ENCODE data around the gene DNAH6. TPM values are rescaled to one million over a fixed set of nuclear protein-coding genes. Genes with fewer than 3 reads are reported as not detected.

Gene DNAH6
- total RNA-seq, 2 experiments from 2014 or later, result 0.60 to 1.00 TPM

- Mint-ChIP-seq H3K36me3 (ENCODE audit: low read depth) (peaks cover 14% of the 10 kb centered on the region), H3K4me3 (no peak overlapping the region), H3K27ac (no peak overlapping the region), H3K9me3 (peaks cover 10% of the 10 kb centered on the region), H3K27me3 (no peaks in the 10 kb centered on the region), H3K4me1 (peaks cover 3% of the 10 kb centered on the region)
- CTCF ChIA-PET, result no interaction called here
- DNase-seq, result no peak
- POLR2A ChIA-PET, result no interaction called here
Observed at GRCh38 chr2:84711651-84712050, 195.4 kb downstream of the DNAH6 start.

GRCh38 chr2:84713441-84713840 is 197.1 kb downstream of the DNAH6 start:
- no peak for DNase-seq
- Mint-ChIP-seq H3K4me1 (peaks cover 7% of the 10 kb centered on the region), H3K27ac (no peak overlapping the region), H3K27me3 (no peaks in the 10 kb centered on the region), H3K4me3 (no peak overlapping the region), H3K9me3 (peaks cover 10% of the 10 kb centered on the region), H3K36me3 (ENCODE audit: low read depth) (peaks cover 12% of the 10 kb centered on the region)
- ChIA-PET CTCF (interaction anchor here (1.1 to 1.3 kb wide), 3 partner anchors 12 to 25 kb away, joined by 3 to 4 read pairs (median 3); no protein-coding TSS in a partner anchor), POLR2A (no interaction called here)

GRCh38 chr2:84716564-84716963 is 200.3 kb downstream of the DNAH6 start:
- Mint-ChIP-seq H3K36me3 (ENCODE audit: low read depth) (peaks cover 3% of the 10 kb centered on the region), H3K9me3 (peaks cover 7% of the 10 kb centered on the region), H3K4me3 (no peak overlapping the region), H3K27me3 (no peaks in the 10 kb centered on the region), H3K4me1 (peaks cover 9% of the 10 kb centered on the region), H3K27ac (no peak overlapping the region)
- ChIA-PET POLR2A (no interaction called here), CTCF (interaction anchor here (0.8 to 1.2 kb wide), 3 partner anchors 8 to 25 kb away, joined by 3 read pairs; no protein-coding TSS in a partner anchor)
- DNase-seq, result no peak

GRCh38 chr2:84717302-84717701 is 201.0 kb downstream of the DNAH6 start:
- no peaks in the 10 kb centered on the region for H3K27me3 Mint-ChIP-seq
- peaks cover 7% of the 10 kb centered on the region for H3K9me3 Mint-ChIP-seq
- POLR2A ChIA-PET, result no interaction called here
- no peak overlapping the region for H3K4me3 Mint-ChIP-seq
- CTCF ChIA-PET, result interaction anchor here (0.8 to 1.2 kb wide), 3 partner anchors 8 to 24 kb away, joined by 3 read pairs; no protein-coding TSS in a partner anchor
- peaks cover 9% of the 10 kb centered on the region for H3K4me1 Mint-ChIP-seq
- DNase-seq, result no peak
- H3K27ac Mint-ChIP-seq, result no peak overlapping the region
- H3K36me3 Mint-ChIP-seq (ENCODE audit: low read depth), result peaks cover 3% of the 10 kb centered on the region

- DNase-seq, result no peak
- Mint-ChIP-seq H3K36me3 (ENCODE audit: low read depth) (no peaks in the 10 kb centered on the region), H3K4me3 (no peak overlapping the region), H3K4me1 (peaks cover 18% of the 10 kb centered on the region), H3K27ac (peak overlapping the region; percentile 58), H3K27me3 (no peaks in the 10 kb centered on the region), H3K9me3 (peaks cover 6% of the 10 kb centered on the region)
- ChIA-PET CTCF (interaction anchor here (0.6 kb wide), 1 partner anchor 24 kb away, joined by 3 read pairs; no protein-coding TSS in a partner anchor), POLR2A (no interaction called here)
Observed at GRCh38 chr2:84719434-84719833, 203.1 kb downstream of the DNAH6 start.

GRCh38 chr2:84723831-84724230 is 207.5 kb downstream of the DNAH6 start:
- H3K36me3 Mint-ChIP-seq (ENCODE audit: low read depth), result peaks cover 2% of the 10 kb centered on the region
- no peak overlapping the region for H3K27ac Mint-ChIP-seq
- no peak overlapping the region for H3K4me3 Mint-ChIP-seq
- CTCF ChIA-PET, result no interaction called here
- H3K27me3 Mint-ChIP-seq, result no peaks in the 10 kb centered on the region
- peaks cover 12% of the 10 kb centered on the region for H3K4me1 Mint-ChIP-seq
- DNase-seq, result no peak
- POLR2A ChIA-PET, result no interaction called here
- peaks cover 17% of the 10 kb centered on the region for H3K9me3 Mint-ChIP-seq

- peaks cover 16% of the 10 kb centered on the region for H3K9me3 Mint-ChIP-seq
- no peak overlapping the region for H3K4me3 Mint-ChIP-seq
- H3K27ac Mint-ChIP-seq, result no peak overlapping the region
- no peaks in the 10 kb centered on the region for H3K27me3 Mint-ChIP-seq
- POLR2A ChIA-PET, result no interaction called here
- H3K4me1 Mint-ChIP-seq, result peaks cover 10% of the 10 kb centered on the region
- CTCF ChIA-PET, result no interaction called here
- DNase-seq, result no peak
- H3K36me3 Mint-ChIP-seq (ENCODE audit: low read depth), result peaks cover 5% of the 10 kb centered on the region
Observed at GRCh38 chr2:84725717-84726116, 209.4 kb downstream of the DNAH6 start.

- Mint-ChIP-seq H3K4me3 (no peak overlapping the region), H3K27me3 (no peaks in the 10 kb centered on the region), H3K9me3 (peaks cover 15% of the 10 kb centered on the region), H3K36me3 (ENCODE audit: low read depth) (peaks cover 5% of the 10 kb centered on the region), H3K4me1 (peaks cover 10% of the 10 kb centered on the region), H3K27ac (no peak overlapping the region)
- CTCF ChIA-PET, result interaction anchor here (0.5 kb wide), 1 partner anchor 83 kb away, joined by 3 read pairs; no protein-coding TSS in a partner anchor
- POLR2A ChIA-PET, result no interaction called here
- DNase-seq, result no peak
Observed at GRCh38 chr2:84727315-84727714, 211.0 kb downstream of the DNAH6 start.

- Mint-ChIP-seq H3K4me3 (no peak overlapping the region), H3K27me3 (no peaks in the 10 kb centered on the region), H3K4me1 (peaks cover 5% of the 10 kb centered on the region), H3K36me3 (ENCODE audit: low read depth) (peaks cover 5% of the 10 kb centered on the region), H3K27ac (no peak overlapping the region), H3K9me3 (peaks cover 13% of the 10 kb centered on the region)
- no peak for DNase-seq
- ChIA-PET POLR2A (no interaction called here), CTCF (interaction anchor here (1.0 kb wide), 1 partner anchor 12 kb away, joined by 4 read pairs; no protein-coding TSS in a partner anchor)
Observed at GRCh38 chr2:84729224-84729623, 212.9 kb downstream of the DNAH6 start.

- Mint-ChIP-seq H3K36me3 (ENCODE audit: low read depth) (peaks cover 5% of the 10 kb centered on the region), H3K9me3 (peaks cover 16% of the 10 kb centered on the region), H3K4me1 (peaks cover 3% of the 10 kb centered on the region), H3K27ac (no peak overlapping the region), H3K27me3 (no peaks in the 10 kb centered on the region), H3K4me3 (no peak overlapping the region)
- POLR2A ChIA-PET, result no interaction called here
- no peak for DNase-seq
- CTCF ChIA-PET, result interaction anchor here (0.9 to 1.2 kb wide), 2 partner anchors 20 to 108 kb away, joined by 3 read pairs; no protein-coding TSS in a partner anchor
Observed at GRCh38 chr2:84731185-84731584, 214.9 kb downstream of the DNAH6 start.

- Mint-ChIP-seq H3K4me3 (no peak overlapping the region), H3K27me3 (no peaks in the 10 kb centered on the region), H3K9me3 (peaks cover 25% of the 10 kb centered on the region), H3K36me3 (ENCODE audit: low read depth) (peaks cover 8% of the 10 kb centered on the region), H3K4me1 (peaks cover 2% of the 10 kb centered on the region), H3K27ac (peak overlapping the region; percentile 48)
- POLR2A ChIA-PET, result no interaction called here
- CTCF ChIA-PET, result interaction anchor here (1.1 kb wide), 1 partner anchor 8 kb away, joined by 6 read pairs; no protein-coding TSS in a partner anchor
- DNase-seq, result no peak
Observed at GRCh38 chr2:84732897-84733778, 216.8 kb downstream of the DNAH6 start.

GRCh38 chr2:84735389-84735788 is 219.1 kb downstream of the DNAH6 start:
- peaks cover 1% of the 10 kb centered on the region for H3K27me3 Mint-ChIP-seq
- ChIA-PET POLR2A (no interaction called here), CTCF (no interaction called here)
- no peak for DNase-seq
- no peak overlapping the region for H3K27ac Mint-ChIP-seq
- peaks cover 15% of the 10 kb centered on the region for H3K36me3 Mint-ChIP-seq (ENCODE audit: low read depth)
- H3K9me3 Mint-ChIP-seq, result peaks cover 27% of the 10 kb centered on the region
- H3K4me1 Mint-ChIP-seq, result peaks cover 2% of the 10 kb centered on the region
- no peak overlapping the region for H3K4me3 Mint-ChIP-seq

- Mint-ChIP-seq H3K4me3 (no peak overlapping the region), H3K27ac (peak overlapping the region; percentile 82), H3K9me3 (peaks cover 24% of the 10 kb centered on the region), H3K4me1 (peaks cover 17% of the 10 kb centered on the region), H3K36me3 (ENCODE audit: low read depth) (peaks cover 18% of the 10 kb centered on the region), H3K27me3 (peaks cover 1% of the 10 kb centered on the region)
- ChIA-PET CTCF (interaction anchor here (0.7 to 2.2 kb wide), 17 partner anchors 9 to 249 kb away, joined by 3 to 10 read pairs (median 4); no protein-coding TSS in a partner anchor), POLR2A (no interaction called here)
- DNase-seq, result peak; percentile 54
Observed at GRCh38 chr2:84741182-84741822, 225.0 kb downstream of the DNAH6 start.
